Measurements from ENCODE around the gene PARD3. TPM values are rescaled to one million over a fixed set of nuclear protein-coding genes. Genes with fewer than 3 reads are reported as not detected.

Gene PARD3
- total RNA-seq, 2 experiments from 2014 or later = 0.53 to 0.71 TPM

GRCh38 chr10:34551295-34551694, 263.8 kb downstream of the PARD3 start:
- H3K4me1 Mint-ChIP-seq (ENCODE audit: low read depth) = no peaks in the 10 kb centered on the region
- H3K27me3 ChIP-seq (ENCODE audit: control insufficient read depth in 1 of 2, insufficient read depth in 2 of 2, low read length in 2 of 2) = no peaks in the 10 kb centered on the region
- intact Hi-C loops (cut with DNase I, micrococcal nuclease) = no loop called here
- H3K9me3 ChIP-seq (ENCODE audit: control insufficient read depth in 1 of 2, insufficient read depth in 1 of 2, low read length in 2 of 2) = peaks cover 0 to 5% of the 10 kb centered on the region in 2 experiments
- no peak overlapping the region for H3K4me3 ChIP-seq (ENCODE audit: low read length)
- no peak overlapping the region for H3K27ac Mint-ChIP-seq
- POLR2A ChIA-PET = no interaction called here
- H3K4me1 ChIP-seq (ENCODE audit: insufficient read depth, low read length) = no peaks in the 10 kb centered on the region
- ATAC-seq (ENCODE audit: poor library complexity) (no peak), DNase-seq (no peak)
- H3K4me3 Mint-ChIP-seq = no peak overlapping the region
- H3K27ac ChIP-seq (ENCODE audit: low read depth in 1 of 2, low read length in 2 of 2) = no peak overlapping the region
- H3K36me3 ChIP-seq (ENCODE audit: insufficient read depth, low read length) = no peaks in the 10 kb centered on the region
- no peak for TF ChIP-seq CTCF (IDR thresholded peaks at IDR 0.05)
- CTCF ChIA-PET = no interaction called here
- no peaks in the 10 kb centered on the region for H3K36me3 Mint-ChIP-seq (ENCODE audit: low read depth)
- H3K9me3 Mint-ChIP-seq = no peaks in the 10 kb centered on the region
- H3K27me3 Mint-ChIP-seq = no peaks in the 10 kb centered on the region

- H3K27ac Mint-ChIP-seq = no peak overlapping the region
- Histone ChIP-seq H3K36me3 (ENCODE audit: insufficient read depth, low read length) (no peaks in the 10 kb centered on the region), H3K27me3 (ENCODE audit: control insufficient read depth in 1 of 2, insufficient read depth in 2 of 2, low read length in 2 of 2) (no peaks in the 10 kb centered on the region), H3K9me3 (ENCODE audit: control insufficient read depth in 1 of 2, insufficient read depth in 1 of 2, low read length in 2 of 2) (peaks cover 0 to 5% of the 10 kb centered on the region in 2 experiments), H3K27ac (ENCODE audit: low read depth in 1 of 2, low read length in 2 of 2) (no peak overlapping the region), H3K4me3 (ENCODE audit: low read length) (no peak overlapping the region), H3K4me1 (ENCODE audit: insufficient read depth, low read length) (no peaks in the 10 kb centered on the region)
- no peaks in the 10 kb centered on the region for H3K27me3 Mint-ChIP-seq
- DNase-seq = no peak
- no peak overlapping the region for H3K4me3 Mint-ChIP-seq
- intact Hi-C loops (cut with DNase I, micrococcal nuclease) = no loop called here
- CTCF ChIA-PET = no interaction called here
- H3K4me1 Mint-ChIP-seq (ENCODE audit: low read depth) = no peaks in the 10 kb centered on the region
- POLR2A ChIA-PET = no interaction called here
- TF ChIP-seq CTCF (IDR thresholded peaks at IDR 0.05) = no peak
- no peaks in the 10 kb centered on the region for H3K9me3 Mint-ChIP-seq
- ATAC-seq (ENCODE audit: poor library complexity) = no peak
- no peaks in the 10 kb centered on the region for H3K36me3 Mint-ChIP-seq (ENCODE audit: low read depth)
Measured at GRCh38 chr10:34549953-34550352, 265.1 kb downstream of the PARD3 start.

GRCh38 chr10:34549001-34549400, 266.1 kb downstream of the PARD3 start:
- Mint-ChIP-seq H3K9me3 (no peaks in the 10 kb centered on the region), H3K27ac (no peak overlapping the region), H3K36me3 (ENCODE audit: low read depth) (no peaks in the 10 kb centered on the region), H3K27me3 (no peaks in the 10 kb centered on the region), H3K4me1 (ENCODE audit: low read depth) (no peaks in the 10 kb centered on the region), H3K4me3 (no peak overlapping the region)
- DNase-seq (no peak), ATAC-seq (ENCODE audit: poor library complexity) (no peak)
- Histone ChIP-seq H3K27me3 (ENCODE audit: control insufficient read depth in 1 of 2, insufficient read depth in 2 of 2, low read length in 2 of 2) (no peaks in the 10 kb centered on the region), H3K27ac (ENCODE audit: low read depth in 1 of 2, low read length in 2 of 2) (no peak overlapping the region), H3K36me3 (ENCODE audit: insufficient read depth, low read length) (no peaks in the 10 kb centered on the region), H3K9me3 (ENCODE audit: control insufficient read depth in 1 of 2, insufficient read depth in 1 of 2, low read length in 2 of 2) (peaks cover 0 to 5% of the 10 kb centered on the region in 2 experiments), H3K4me1 (ENCODE audit: insufficient read depth, low read length) (no peaks in the 10 kb centered on the region), H3K4me3 (ENCODE audit: low read length) (no peak overlapping the region)
- intact Hi-C loops (cut with DNase I, micrococcal nuclease) = no loop called here
- POLR2A ChIA-PET = no interaction called here
- TF ChIP-seq CTCF (IDR thresholded peaks at IDR 0.05) = no peak
- CTCF ChIA-PET = no interaction called here
